Suppressor macrophage (primary cell): ENCODE data around the gene D2HGDH.
"Not testable (repeated sequence)": the region's sequence is repeated elsewhere in the genome, so short reads cannot be mapped to it uniquely, and the experiment has no call there.

Experiments
- DNase-seq, 4 experiments: peaks; one replicate each; pipeline ENCODE4 v3.0.0-alpha.2; 2020 to 2022

Gene D2HGDH

GRCh38 chr2:241768850-241769249 is 34.4 kb downstream of the D2HGDH start:
- no peak for DNase-seq

GRCh38 chr2:241769819-241770184 is 35.4 kb downstream of the D2HGDH start:
- no peak for DNase-seq

DNA sequence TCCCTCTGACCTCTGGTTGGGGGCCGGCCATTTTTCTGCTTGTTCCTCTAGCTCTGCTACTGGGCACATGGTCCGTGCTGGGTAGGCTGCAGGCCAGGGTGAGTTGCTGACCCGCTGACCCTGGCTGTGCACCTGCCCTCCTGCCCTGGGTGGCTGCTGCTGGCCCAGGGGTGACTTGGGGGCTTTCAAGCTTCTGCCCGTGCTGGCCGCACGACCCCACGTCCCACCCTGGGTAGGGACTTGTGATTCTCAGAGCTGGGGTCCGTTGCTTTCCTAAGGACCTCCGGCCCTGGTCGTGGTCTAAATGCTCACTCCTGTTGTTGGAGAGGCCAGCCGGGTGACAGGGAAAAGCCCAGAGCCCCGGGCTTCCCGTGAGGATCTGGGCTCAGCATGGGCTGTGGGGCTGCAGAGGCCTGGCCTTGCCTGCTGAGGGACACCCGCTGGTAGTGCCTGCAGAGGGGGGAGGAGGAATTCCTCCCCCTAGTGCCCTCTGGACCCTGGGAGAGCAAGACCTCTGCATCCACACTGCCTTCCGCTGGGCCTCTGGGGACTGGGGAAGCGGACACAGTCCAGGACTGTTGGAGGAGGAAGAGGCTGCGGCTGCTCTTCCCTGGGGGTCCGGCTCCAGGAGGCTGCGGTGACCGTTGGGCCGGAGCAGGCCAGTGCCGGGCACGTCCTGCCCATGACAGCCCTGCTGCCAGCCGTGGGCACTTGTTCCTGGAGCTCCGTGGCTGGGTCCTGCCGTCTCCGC is 35.9 kb downstream of the D2HGDH start:
- DNase-seq: no peak

GRCh38 chr2:241770936-241771285 is 36.5 kb downstream of the D2HGDH start:
- DNase-seq: no peak

- no peak for DNase-seq
These were observed 37.0 kb downstream of the D2HGDH start for GRCh38 chr2:241771286-241772062.

- DNase-seq: no peak
These were observed 37.7 kb downstream of the D2HGDH start for GRCh38 chr2:241772063-241772499.

GRCh38 chr2:241773511-241774418 is 39.3 kb downstream of the D2HGDH start:
- no peak for DNase-seq

DNA sequence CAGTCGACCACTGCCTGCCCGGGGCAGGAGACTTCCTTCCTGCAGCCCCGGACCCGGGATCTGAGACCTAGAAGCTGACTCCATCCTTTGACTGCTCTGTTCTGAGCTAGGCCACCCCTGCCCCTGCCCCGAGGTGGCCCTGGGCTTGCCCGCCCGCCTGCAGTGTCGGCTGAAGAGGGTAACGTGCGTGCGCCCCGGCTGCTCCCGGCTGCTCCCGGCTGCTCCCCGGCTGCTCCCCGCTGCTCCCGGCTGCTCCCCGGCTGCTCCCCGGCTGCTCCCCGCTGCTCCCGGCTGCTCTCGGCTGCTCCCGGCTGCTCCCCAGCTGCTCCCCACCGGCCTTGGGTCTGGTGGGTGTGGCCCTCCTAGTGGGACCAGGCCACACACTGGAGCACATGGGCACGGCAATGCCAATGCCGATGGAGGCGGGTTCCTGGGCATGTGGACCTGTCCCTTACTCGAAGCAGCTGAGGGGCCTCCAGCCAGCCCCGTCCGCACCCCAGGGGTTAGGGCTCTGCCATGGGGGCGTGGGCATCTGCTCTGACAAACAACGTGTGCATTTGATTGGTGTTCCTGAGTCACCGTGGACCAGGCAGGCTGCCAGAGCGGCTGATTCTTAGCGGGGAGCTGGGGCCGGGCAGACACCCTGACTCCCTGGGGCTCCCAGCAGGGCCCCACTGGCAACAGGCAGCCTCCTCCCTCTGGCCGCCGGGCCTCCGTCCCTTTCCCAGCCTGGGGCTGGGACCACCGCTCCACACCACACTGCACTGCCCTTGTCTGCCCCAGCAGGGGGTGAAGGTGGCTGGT is 40.2 kb downstream of the D2HGDH start:
- DNase-seq: no peak

DNA sequence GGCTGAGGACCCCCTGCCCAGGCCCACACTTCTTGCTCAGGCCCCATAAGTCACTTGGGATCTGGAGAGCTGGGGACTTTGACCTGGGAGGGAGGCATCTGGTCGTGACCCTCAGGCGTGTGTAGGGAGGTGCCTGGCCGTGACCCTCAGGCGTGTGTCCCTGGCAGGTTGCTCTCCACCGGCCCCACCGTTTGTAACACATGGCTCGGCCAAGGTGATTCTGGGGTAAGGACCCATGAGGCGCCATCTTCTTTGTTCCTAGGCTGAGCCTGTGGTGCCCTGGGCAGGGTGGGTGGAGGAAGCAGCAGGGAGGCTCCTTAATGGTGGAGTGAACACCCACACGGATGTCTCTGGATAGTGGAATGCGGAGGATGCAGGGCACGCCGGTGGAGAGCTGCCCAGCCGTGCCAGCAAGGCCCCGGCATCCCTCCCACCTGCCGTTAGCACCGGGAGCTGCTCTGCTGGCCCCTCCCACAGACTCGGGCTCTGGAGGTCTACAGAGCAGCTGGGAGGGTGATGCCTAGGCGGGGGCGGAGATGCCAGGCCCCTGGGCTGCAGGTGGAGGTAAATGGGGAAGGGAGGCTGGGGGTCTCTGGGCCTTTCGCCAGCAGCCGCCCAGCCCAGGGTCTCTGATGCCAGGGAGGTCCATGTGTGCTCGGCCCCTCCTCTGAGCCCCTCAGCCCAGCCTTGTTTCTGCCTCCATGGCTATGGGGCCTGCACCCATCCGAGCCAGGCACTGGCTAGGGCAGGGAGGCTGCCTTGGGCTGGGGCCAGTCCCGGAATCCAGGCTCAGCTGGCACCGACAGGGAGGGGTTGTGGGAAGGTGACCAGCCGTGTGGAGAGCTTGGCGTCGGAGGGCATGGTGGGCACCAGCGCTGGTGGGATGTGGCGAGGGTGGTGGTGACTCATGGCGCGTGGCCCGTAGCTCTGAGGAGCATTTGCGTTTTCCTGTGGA is 41.1 kb downstream of the D2HGDH start:
- DNase-seq: no peak

GRCh38 chr2:241776336-241777169 is 42.1 kb downstream of the D2HGDH start, which contains the start of gene GAL3ST2:
Gene GAL3ST2, plus strand, starts transcription at chr2:241776822. Its CDS starts 134 bp downstream, at chr2:241776956.
- DNase-seq: no peak

- DNase-seq: no peak
These were observed 42.8 kb downstream of the D2HGDH start for GRCh38 chr2:241777170-241777685.

GRCh38 chr2:241777686-241778627 is 43.5 kb downstream of the D2HGDH start:
- DNase-seq: peak in 3 of 4 experiments; percentile 9 to 33 (median 24)

DNA sequence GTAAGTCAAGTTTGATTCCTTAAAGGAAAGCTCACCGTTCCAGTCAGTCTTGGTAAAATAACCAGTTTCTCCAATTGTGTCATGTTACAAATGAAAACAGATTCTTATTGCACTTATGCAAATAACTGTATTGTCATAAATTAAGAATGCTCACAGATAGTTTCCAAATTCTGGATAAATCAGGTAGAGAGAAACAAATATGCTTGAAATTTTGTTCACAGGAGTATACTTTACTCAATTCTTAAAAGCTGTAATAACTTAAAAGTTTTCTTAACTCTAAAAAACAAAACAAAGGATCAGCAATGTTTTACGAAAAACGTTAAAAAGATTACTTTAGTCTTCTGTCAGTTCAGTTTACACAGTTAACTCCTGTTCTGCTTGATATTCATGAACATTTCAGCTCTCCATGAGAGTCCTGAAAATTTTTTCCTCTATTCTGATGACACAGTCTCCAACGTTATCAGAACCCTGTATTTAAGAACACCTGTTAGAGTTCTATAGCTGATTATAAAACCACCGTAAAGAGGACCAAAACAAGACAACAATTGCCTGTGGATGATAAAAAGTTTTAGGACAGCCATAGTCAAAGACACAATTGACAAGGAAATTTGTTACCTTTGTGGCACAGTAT is 46.6 kb downstream of the D2HGDH start:
- no peak for DNase-seq

DNA sequence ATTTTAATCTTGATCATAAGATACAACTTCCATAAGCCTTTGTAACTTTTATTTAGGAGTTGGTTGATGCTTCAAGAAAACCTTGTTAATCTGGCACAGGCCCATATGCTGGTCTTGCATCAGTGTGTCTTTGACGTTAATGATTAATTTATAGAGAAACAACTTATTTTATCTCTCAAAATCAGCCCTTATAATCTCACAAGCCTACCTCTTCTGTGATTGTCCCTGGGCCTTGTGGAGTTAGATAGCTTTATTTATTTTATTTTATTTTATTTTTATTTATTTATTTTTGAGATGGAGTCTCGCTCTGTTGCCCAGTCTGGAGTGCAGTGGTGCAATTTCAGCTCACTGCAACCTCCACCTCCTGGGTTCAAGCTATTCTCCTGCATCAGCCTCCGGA is 47.6 kb downstream of the D2HGDH start:
- not testable (repeated sequence) for DNase-seq

DNA sequence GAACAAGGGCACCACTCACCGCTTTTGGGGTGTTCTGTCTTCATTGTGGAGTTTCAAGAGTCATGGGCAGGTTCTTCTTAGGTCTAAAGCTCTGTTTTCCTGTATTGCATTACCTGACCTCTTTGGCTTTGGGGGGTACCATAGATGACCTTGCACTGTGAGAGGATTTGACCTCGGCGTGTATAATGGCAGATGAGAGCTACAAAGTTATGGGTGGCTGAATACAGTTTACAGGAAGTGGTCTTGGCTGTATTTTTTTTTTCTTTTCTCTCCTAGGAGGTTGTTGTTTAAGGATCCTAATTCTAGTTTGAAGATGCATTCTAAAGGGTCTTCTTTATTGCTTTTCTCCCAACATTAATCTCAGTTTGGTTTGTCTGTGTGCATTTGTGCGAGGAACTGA is 53.7 kb downstream of the D2HGDH start:
- no peak for DNase-seq

- DNase-seq: peak in 3 of 4 experiments; percentile 12 to 49 (median 26)
These were observed 54.1 kb downstream of the D2HGDH start for GRCh38 chr2:241788572-241788971.

DNA sequence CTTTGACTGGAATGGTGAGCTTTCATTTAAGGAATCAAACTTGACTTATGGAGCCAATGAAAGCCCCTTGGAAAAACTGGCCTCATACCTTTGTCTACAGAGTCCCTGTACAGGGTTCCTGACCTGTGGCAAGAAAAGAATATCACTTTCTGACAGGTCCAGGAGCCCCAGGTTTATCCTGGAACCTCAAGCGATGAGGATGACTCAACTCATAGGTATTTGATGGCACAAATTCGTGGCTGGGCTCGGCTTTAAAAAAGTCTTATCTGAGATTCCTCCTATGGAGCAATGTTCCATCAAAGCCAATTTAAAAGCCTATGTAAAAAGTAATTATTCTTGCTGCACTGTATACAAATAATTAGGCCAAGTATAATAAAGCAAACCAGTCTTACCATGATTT is 57.0 kb downstream of the D2HGDH start:
- not testable (repeated sequence) for DNase-seq

DNA sequence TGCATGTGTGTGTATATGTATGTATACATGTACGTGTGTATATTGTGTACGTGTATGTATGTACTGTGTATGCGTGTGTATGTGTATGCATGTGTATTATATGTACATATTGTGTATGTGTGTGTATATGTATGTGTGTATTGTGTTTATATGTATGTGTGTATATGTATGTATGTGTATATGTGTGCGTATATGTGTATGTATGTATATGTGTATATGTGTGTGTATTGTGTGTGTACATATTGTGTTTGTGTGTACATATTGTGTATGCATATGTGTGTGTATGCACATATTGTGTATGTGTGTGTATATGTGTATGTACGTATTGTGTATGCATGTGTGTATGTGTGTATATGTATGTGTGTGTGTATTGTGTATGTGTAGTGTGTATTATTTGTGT is 59.0 kb downstream of the D2HGDH start:
- no peak for DNase-seq
